Measurements from ENCODE around the gene HSF2.

- no peak for TF ChIP-seq CTCF (IDR thresholded peaks at IDR 0.05; ENCODE audit: insufficient read depth, low read length, poor library complexity, severe bottlenecking)
- no peak for TF ChIP-seq EZH2phosphoT487 (conservative IDR thresholded peaks at IDR 0.05; ENCODE audit: low read length)
These were observed 38.0 kb upstream of the HSF2 start for GRCh38 chr6:122361314-122361979.

All from SU-DHL-6 (cell line).